Activated CD8-positive, alpha-beta T cell treated with anti-CD3 and anti-CD28 coated beads, Interleukin-2, amount 10 ng/mL, durations not matched to agents 7 days and 5 days (primary cell): ENCODE results near the gene RAB7B. TPM values are rescaled to one million over a fixed set of nuclear protein-coding genes. Genes with fewer than 3 reads are reported as not detected.
A peak's percentile ranks its signal among the peaks of the same experiment; 100 is the strongest.

ENCODE experiments used
- ATAC-seq: fragments of 150-1000 bp; cut with Tn5 transposase; one replicate; pipeline ENCODE4 v1.10.0; 2021; ENCODE audit warnings: moderate library complexity
- CTCF ChIA-PET: fragments of 350-600 bp; sonication (Branson Sonifier 250); formaldehyde crosslinking; loops from one replicate; lab custom pipeline; 2021; ENCODE audit warnings: antibody characterized with exemption; lab: Charles Lee
- POLR2A ChIA-PET: fragments of 350-600 bp; sonication (Branson Sonifier 250); formaldehyde crosslinking; loops from one replicate; lab custom pipeline; 2021; ENCODE audit warnings: antibody characterized with exemption; lab: Charles Lee
- DNase-seq: peaks from one replicate; pipeline ENCODE4 v3.0.0-alpha.2; 2020
- H3K27ac Mint-ChIP-seq: one replicate; pipeline ENCODE4 v1.8.0; 2021; ENCODE audit warnings: mild to moderate bottlenecking, mixed read lengths
- H3K27me3 Mint-ChIP-seq: one replicate; pipeline ENCODE4 v1.8.0; 2021; ENCODE audit warnings: low read depth, mixed read lengths
- H3K36me3 Mint-ChIP-seq: one replicate; pipeline ENCODE4 v1.8.0; 2021; ENCODE audit warnings: low read depth, mixed read lengths
- H3K4me1 Mint-ChIP-seq: one replicate; pipeline ENCODE4 v1.8.0; 2021; ENCODE audit warnings: low read depth, mixed read lengths
- H3K4me3 Mint-ChIP-seq: one replicate; pipeline ENCODE4 v1.8.0; 2021; ENCODE audit warnings: mild to moderate bottlenecking, mixed read lengths
- H3K9me3 Mint-ChIP-seq: one replicate; pipeline ENCODE4 v1.8.0; 2022; ENCODE audit warnings: mixed read lengths; ENCODE audit not compliant: insufficient read depth
- total RNA-seq, 2 experiments: library from RNA; stranded (reverse); gene quantifications; one replicate each; pipeline ENCODE4 v1.2.3, GENCODE V29; 2021

The RAB7B gene
- total RNA-seq, 2 experiments from 2014 or later: not detected

DNA sequence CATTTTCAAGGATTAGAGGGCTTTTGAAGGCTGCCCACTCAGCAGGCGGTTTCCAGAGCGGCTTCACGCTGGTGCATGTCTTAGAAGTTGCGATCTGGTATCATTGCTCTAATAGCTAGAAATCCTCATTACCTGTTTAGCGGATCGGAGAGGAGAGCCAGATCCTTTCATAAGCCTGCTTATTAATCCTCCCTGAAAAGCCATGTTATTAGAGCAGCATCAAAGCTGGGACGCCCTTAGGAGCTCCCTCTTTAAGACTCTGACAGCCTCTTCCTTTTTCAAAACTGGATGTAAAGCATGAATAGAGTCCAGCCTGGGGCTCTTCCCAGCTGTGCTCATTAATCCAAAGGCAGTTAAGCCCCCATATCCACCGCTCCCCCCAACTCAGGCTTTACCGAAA lies 34.4 kb upstream of the RAB7B start:
- Mint-ChIP-seq H3K27ac (no peak overlapping the region), H3K27me3 (peaks cover 51% of the 10 kb centered on the region), H3K36me3 (no peaks in the 10 kb centered on the region), H3K4me3 (no peak overlapping the region), H3K9me3 (no peaks in the 10 kb centered on the region), H3K4me1 (peaks cover 12% of the 10 kb centered on the region)
- DNase-seq: no peak
- ATAC-seq: no peak
- ChIA-PET CTCF (interaction anchor here (1.0 to 1.2 kb wide), 3 partner anchors 10 to 68 kb away, joined by 3 to 4 read pairs (median 4); no protein-coding TSS in a partner anchor), POLR2A (no interaction called here)

DNA sequence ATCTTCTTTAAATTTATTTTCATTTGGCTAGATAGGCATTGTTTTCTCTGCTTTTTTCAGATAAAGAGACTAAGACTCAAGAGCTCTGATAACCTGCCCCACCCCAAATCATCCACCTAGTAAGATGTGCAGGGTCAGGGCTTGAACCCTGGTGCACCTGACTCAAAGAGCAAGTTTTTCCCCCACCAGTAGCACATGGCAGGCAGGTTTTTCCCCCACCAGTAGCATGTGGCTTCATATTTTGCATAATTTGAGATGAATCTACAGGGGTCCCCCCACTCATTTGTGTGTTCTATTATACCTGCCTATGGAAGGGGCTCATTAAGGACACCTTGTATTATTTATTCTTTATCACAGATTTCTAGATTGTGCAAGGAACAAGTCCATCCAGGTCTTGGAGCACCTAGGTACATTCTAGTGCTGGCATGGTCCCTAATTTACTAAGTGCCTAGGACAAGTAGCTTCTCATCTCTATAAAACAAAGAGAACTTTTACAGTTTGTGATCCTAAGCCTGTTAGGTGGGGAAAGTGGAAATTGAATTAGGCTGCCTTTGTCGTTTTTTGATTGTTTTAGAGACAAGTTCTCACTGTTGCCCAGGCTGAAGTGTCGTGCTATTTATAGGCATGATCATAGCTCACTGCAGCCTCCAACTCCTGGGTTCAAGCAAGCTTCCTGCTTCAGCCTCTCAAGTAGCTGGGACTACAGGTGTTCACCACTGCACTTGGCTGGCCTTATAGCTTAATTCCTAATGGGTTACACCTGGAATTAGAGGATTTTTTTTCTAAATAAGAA lies 33.7 kb upstream of the RAB7B start:
- ChIA-PET CTCF (interaction anchor here (1.0 to 1.2 kb wide), 3 partner anchors 9 to 69 kb away, joined by 3 to 4 read pairs (median 4); no protein-coding TSS in a partner anchor), POLR2A (no interaction called here)
- no peak for ATAC-seq
- peaks cover 53% of the 10 kb centered on the region for H3K27me3 Mint-ChIP-seq
- H3K4me1 Mint-ChIP-seq: peaks cover 12% of the 10 kb centered on the region
- H3K4me3 Mint-ChIP-seq: no peak overlapping the region
- no peak overlapping the region for H3K27ac Mint-ChIP-seq
- no peaks in the 10 kb centered on the region for H3K36me3 Mint-ChIP-seq
- no peak for DNase-seq
- no peaks in the 10 kb centered on the region for H3K9me3 Mint-ChIP-seq

DNA sequence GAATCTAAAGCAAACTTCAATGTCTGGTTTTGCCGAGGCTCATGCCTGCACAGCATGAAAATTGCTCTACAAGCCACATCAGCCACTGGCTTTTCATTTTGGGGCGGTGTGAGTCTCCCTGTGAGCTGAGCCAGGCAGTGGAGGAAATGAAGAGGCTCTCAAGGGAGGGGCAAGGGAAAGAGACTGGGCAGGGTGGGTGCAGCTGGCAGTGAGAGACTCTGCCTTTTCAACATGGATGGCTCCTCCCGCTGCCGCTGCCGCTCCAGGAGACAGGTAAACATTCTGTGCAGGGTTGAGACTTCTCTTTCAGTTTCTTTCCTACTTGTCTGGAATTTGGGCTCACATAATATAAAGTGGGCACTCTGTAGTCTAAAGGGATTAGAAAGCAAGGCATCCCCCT lies 31.8 kb upstream of the RAB7B start:
- Mint-ChIP-seq H3K4me3 (no peak overlapping the region), H3K36me3 (no peaks in the 10 kb centered on the region), H3K4me1 (peaks cover 14% of the 10 kb centered on the region), H3K27me3 (peaks cover 45% of the 10 kb centered on the region), H3K9me3 (no peaks in the 10 kb centered on the region), H3K27ac (no peak overlapping the region)
- CTCF ChIA-PET: interaction anchor here (1.0 to 10.4 kb wide), 3 partner anchors 10 to 243 kb away, joined by 3 to 252 read pairs (median 3); no protein-coding TSS in a partner anchor
- ATAC-seq (no peak), DNase-seq (no peak)
- POLR2A ChIA-PET: no interaction called here

DNA sequence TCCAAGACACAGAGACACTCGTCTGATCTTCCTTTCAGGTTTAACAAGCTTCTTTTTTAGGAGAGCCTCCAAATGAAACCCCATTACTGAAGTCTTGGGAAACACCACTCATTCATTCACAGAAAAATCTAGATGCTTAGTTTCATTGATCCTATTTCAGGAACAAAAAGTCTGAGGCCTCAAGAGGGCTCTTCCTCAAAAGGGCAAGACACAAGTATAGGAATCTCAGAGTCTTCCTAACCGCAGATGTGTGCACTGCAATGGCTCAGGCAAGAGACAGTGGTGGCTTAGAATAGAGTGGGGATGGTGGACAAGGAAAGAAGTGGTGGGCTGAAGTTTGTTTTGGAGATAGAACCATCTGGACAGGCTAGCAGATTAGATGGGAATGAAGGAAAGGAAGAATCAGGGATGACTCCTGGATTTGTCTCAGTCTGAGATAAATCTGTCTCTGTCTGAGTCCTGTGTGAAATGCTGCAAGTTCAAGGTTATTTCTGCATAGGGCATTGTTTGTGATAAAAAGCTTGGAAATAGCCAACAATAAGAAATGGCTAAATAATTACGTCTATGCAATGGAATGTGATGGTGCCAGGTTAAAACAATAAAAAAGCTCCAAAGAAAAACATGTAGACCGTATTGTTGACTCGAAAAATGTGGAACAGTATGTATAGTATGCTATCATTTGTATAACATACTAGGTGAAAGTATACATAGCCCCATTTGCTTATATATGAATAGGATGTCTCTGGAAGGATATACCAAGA lies 29.4 kb upstream of the RAB7B start:
- Mint-ChIP-seq H3K36me3 (no peaks in the 10 kb centered on the region), H3K27me3 (peaks cover 41% of the 10 kb centered on the region), H3K4me1 (peaks cover 7% of the 10 kb centered on the region), H3K9me3 (no peaks in the 10 kb centered on the region), H3K27ac (no peak overlapping the region), H3K4me3 (no peak overlapping the region)
- ATAC-seq (no peak), DNase-seq (no peak)
- ChIA-PET POLR2A (no interaction called here), CTCF (interaction anchor here (0.7 to 10.4 kb wide), 6 partner anchors 12 to 73 kb away, joined by 4 to 252 read pairs (median 16); no protein-coding TSS in a partner anchor)

DNA sequence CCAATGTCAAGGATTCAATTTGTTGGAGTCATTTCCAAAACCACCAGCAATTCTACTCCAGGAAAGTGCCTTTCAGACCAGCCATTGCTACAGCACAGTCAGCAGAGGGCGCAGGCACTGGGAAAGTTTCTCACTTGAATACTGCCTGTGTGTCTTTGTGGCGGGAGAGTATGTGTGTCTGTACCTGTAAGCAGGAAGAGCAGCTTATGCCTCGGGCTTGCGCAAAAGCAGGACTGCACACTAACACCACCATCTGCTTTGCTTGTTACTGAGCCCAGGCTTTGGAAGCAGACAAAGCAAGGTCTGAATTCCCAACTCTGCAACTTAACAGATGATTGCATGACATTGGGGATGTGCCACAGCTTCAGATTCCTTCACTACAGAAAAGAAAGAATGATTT lies 27.5 kb upstream of the RAB7B start:
- no peak overlapping the region for H3K4me3 Mint-ChIP-seq
- CTCF ChIA-PET: interaction anchor here (0.5 to 10.4 kb wide), 34 partner anchors 12 to 438 kb away, joined by 3 to 252 read pairs (median 5); partner anchors contain the start of gene RAB7B
- ATAC-seq: peak; percentile 98
- H3K9me3 Mint-ChIP-seq: no peaks in the 10 kb centered on the region
- peaks cover 39% of the 10 kb centered on the region for H3K27me3 Mint-ChIP-seq
- POLR2A ChIA-PET: interaction anchor here (1.3 kb wide), 1 partner anchor 76 kb away, joined by 5 read pairs; no protein-coding TSS in a partner anchor
- H3K4me1 Mint-ChIP-seq: peaks cover 7% of the 10 kb centered on the region
- H3K36me3 Mint-ChIP-seq: no peaks in the 10 kb centered on the region
- peak; percentile 79 for DNase-seq
- H3K27ac Mint-ChIP-seq: no peak overlapping the region

DNA sequence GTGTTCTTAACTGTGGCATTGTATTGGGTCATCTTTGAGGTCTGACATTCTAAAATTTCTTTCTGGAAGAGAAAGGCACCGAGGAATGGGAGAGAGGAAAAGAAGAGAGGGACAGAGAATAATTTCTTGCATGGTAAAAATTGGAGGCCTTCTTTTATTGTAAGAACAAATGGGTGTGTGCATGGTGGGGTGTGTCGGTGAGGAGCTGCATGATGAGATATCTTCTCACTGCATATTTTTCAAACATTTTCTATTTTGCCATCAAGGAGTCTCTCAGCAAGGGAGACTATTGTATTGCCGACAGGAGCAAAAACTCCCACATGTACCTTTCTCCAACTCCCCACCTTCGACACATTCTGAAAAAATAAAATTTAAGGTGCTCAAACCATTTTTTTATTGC lies 27.0 kb upstream of the RAB7B start:
- ChIA-PET POLR2A (interaction anchor here (1.3 kb wide), 1 partner anchor 76 kb away, joined by 5 read pairs; no protein-coding TSS in a partner anchor), CTCF (interaction anchor here (0.7 to 10.4 kb wide), 37 partner anchors 8 to 701 kb away, joined by 3 to 252 read pairs (median 5); partner anchors contain the start of gene RAB7B)
- Mint-ChIP-seq H3K27me3 (peaks cover 38% of the 10 kb centered on the region), H3K4me1 (peaks cover 7% of the 10 kb centered on the region), H3K9me3 (no peaks in the 10 kb centered on the region), H3K27ac (no peak overlapping the region), H3K36me3 (no peaks in the 10 kb centered on the region), H3K4me3 (no peak overlapping the region)
- no peak for DNase-seq
- ATAC-seq: no peak

DNA sequence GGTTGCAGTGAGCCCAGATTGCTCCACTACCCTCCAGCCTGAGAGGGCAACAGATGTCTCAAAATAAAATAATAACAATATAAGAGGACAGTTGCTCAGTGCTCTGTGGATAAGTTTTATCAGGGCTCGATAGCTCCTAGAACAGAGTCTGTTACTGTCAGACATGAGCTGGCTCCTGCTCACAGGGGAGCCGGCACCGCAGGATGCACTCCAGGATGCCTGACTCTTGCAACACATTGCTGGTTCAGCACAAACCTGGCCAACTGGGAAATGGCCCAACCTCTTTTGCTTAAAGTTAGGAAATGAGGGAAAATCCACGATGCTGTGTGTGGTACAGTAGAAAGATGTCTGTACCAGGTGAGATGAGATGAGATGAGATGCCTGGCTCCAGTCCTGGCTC lies 26.3 kb upstream of the RAB7B start:
- DNase-seq (no peak), ATAC-seq (no peak)
- CTCF ChIA-PET: interaction anchor here (0.7 to 10.4 kb wide), 17 partner anchors 9 to 76 kb away, joined by 3 to 252 read pairs (median 17); no protein-coding TSS in a partner anchor
- Mint-ChIP-seq H3K9me3 (no peaks in the 10 kb centered on the region), H3K27ac (no peak overlapping the region), H3K27me3 (peaks cover 31% of the 10 kb centered on the region), H3K36me3 (no peaks in the 10 kb centered on the region), H3K4me1 (peaks cover 2% of the 10 kb centered on the region), H3K4me3 (no peak overlapping the region)
- POLR2A ChIA-PET: no interaction called here

DNA sequence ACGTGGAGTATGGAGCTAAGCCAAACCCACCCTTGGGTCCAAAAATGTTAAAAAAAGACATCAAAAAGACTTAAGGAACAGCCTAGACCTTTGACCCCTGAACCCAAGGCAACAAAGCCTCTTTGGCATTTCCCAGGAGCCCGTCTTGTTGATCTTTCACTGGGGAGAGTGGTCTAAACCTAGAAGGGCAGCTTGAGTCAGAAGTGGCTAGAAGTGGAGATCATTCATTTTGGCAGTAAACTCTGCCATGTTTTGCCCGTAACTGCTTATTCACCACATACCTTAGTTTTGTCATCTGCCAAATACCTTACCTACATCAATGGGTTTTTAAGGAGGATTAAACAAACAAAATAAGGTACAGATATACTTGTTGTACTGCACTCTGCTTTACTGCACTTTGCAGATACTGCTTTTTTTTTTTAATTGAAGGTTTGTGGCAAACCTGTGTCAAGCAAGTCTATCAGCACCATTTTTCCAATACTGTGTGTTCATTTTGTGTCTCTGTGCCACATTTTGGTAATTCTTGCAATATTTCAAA lies 22.2 kb upstream of the RAB7B start:
- ChIA-PET CTCF (interaction anchor here (0.9 to 10.4 kb wide), 2 partner anchors 9 to 80 kb away, joined by 3 to 252 read pairs; no protein-coding TSS in a partner anchor), POLR2A (no interaction called here)
- no peak overlapping the region for H3K4me3 Mint-ChIP-seq
- peaks cover 22% of the 10 kb centered on the region for H3K27me3 Mint-ChIP-seq
- no peaks in the 10 kb centered on the region for H3K9me3 Mint-ChIP-seq
- H3K36me3 Mint-ChIP-seq: no peaks in the 10 kb centered on the region
- ATAC-seq (no peak), DNase-seq (no peak)
- H3K27ac Mint-ChIP-seq: no peak overlapping the region
- H3K4me1 Mint-ChIP-seq: no peaks in the 10 kb centered on the region

DNA sequence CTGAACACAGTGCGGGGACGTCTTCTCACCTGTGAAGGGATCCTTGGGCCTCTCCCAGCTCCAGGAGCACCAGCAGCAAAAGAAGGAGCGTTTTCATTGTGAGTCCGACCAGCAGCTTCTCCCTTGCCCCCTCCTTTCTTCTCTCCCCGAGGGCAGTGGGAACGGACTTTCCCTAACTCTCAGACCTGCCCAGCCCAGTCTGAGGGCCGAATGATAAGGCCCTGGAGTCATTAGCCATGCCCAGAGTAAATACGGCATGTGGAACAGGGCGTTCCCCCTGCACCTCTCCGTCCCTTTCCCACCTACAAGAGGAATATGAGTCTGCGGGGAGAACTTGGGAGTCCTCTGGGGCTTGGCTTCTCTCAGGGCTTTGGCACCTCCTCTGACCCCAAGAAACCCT lies 20.5 kb upstream of the RAB7B start, which contains the start of gene CTSE:
Gene CTSE, minus strand, starts transcription at position 201 of the 400 bp plus-strand sequence. Its CDS starts 104 bp downstream, at position 97.
- H3K9me3 Mint-ChIP-seq: no peaks in the 10 kb centered on the region
- H3K27ac Mint-ChIP-seq: no peak within 1 kb of the TSS
- H3K4me1 Mint-ChIP-seq: no peaks in the 10 kb centered on the region
- POLR2A ChIA-PET: no interaction called here
- H3K27me3 Mint-ChIP-seq: peaks cover 19% of the 10 kb centered on the region
- ATAC-seq (no peak), DNase-seq (no peak)
- CTCF ChIA-PET: interaction anchor here (1.3 kb wide), 1 partner anchor 47 kb away, joined by 4 read pairs; no protein-coding TSS in a partner anchor
- H3K4me3 Mint-ChIP-seq: no peak within 1 kb of the TSS
- no peaks in the 10 kb centered on the region for H3K36me3 Mint-ChIP-seq

DNA sequence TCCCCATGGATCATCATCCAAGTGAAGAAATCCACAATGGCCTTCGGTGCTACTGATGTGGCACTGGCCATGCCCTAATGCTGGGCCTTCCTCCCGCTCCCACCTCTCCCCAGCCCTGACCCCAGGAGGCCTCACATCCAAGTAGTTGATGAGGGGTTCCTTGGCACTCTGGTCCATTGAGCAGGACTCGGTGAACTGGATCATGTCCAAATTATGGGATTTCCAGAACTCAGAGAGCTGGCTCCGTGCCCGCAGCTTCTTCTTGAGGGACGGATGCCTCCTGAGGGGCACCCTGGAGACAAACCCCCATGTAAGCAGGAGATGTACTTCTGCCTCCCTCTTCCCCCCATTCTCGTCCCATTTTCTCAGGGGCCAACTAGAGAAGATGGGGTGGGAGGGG lies 19.6 kb upstream of the RAB7B start:
- no peaks in the 10 kb centered on the region for H3K36me3 Mint-ChIP-seq
- ATAC-seq (no peak), DNase-seq (no peak)
- H3K4me3 Mint-ChIP-seq: no peak overlapping the region
- no peak overlapping the region for H3K27ac Mint-ChIP-seq
- ChIA-PET CTCF (interaction anchor here (1.3 kb wide), 1 partner anchor 46 kb away, joined by 4 read pairs; no protein-coding TSS in a partner anchor), POLR2A (no interaction called here)
- no peaks in the 10 kb centered on the region for H3K4me1 Mint-ChIP-seq
- H3K27me3 Mint-ChIP-seq: peaks cover 19% of the 10 kb centered on the region
- no peaks in the 10 kb centered on the region for H3K9me3 Mint-ChIP-seq
